NCI-H226 (cell line): ENCODE results near the gene LRTM1.

Source experiments
- DNase-seq: peaks from one replicate; pipeline ENCODE4 v3.0.0-alpha.2; 2015

LRTM1 gene

GRCh38 chr3:54939557-54940300, 11.9 kb upstream of the LRTM1 start:
- peak; percentile 66 for DNase-seq

GRCh38 chr3:54936561-54936960, 8.7 kb upstream of the LRTM1 start:
- no peak for DNase-seq

- no peak for DNase-seq
Observed at GRCh38 chr3:54935869-54936268, 8.0 kb upstream of the LRTM1 start.

GRCh38 chr3:54932606-54933005, 4.7 kb upstream of the LRTM1 start:
- no peak for DNase-seq

GRCh38 chr3:54931182-54931581, 3.3 kb upstream of the LRTM1 start:
- no peak for DNase-seq

- no peak for DNase-seq
Observed at GRCh38 chr3:54918516-54918915, 9.3 kb downstream of the LRTM1 start.

- peak; percentile 72 for DNase-seq
Observed at GRCh38 chr3:54917862-54918261, 10.0 kb downstream of the LRTM1 start.

- DNase-seq: peak; percentile 25
Observed at GRCh38 chr3:54917174-54917573, 10.7 kb downstream of the LRTM1 start.

- DNase-seq: no peak
Observed at GRCh38 chr3:54916732-54917131, 11.1 kb downstream of the LRTM1 start.

GRCh38 chr3:54915976-54916375, 11.9 kb downstream of the LRTM1 start:
- DNase-seq: no peak

- DNase-seq: no peak
Observed at GRCh38 chr3:54915181-54915580, 12.7 kb downstream of the LRTM1 start.

- no peak for DNase-seq
Observed at GRCh38 chr3:54914180-54914579, 13.7 kb downstream of the LRTM1 start.

- no peak for DNase-seq
Observed at GRCh38 chr3:54909191-54909590, 18.7 kb downstream of the LRTM1 start.

- no peak for DNase-seq
Observed at GRCh38 chr3:54906763-54907162, 21.1 kb downstream of the LRTM1 start.

GRCh38 chr3:54905920-54906319, 21.9 kb downstream of the LRTM1 start:
- no peak for DNase-seq

- DNase-seq: peak; percentile 50
Observed at GRCh38 chr3:54905261-54905888, 22.5 kb downstream of the LRTM1 start.

- no peak for DNase-seq
Observed at GRCh38 chr3:54901906-54902685, 25.8 kb downstream of the LRTM1 start.

- DNase-seq: no peak
Observed at GRCh38 chr3:54900838-54901591, 26.8 kb downstream of the LRTM1 start.

- no peak for DNase-seq
Observed at GRCh38 chr3:54899273-54899672, 28.6 kb downstream of the LRTM1 start.

- peak; percentile 20 for DNase-seq
Observed at GRCh38 chr3:54897028-54897711, 30.7 kb downstream of the LRTM1 start.

GRCh38 chr3:54895613-54896012, 32.2 kb downstream of the LRTM1 start:
- no peak for DNase-seq

- DNase-seq: no peak
Observed at GRCh38 chr3:54892168-54892567, 35.7 kb downstream of the LRTM1 start.

GRCh38 chr3:54891540-54891897, 36.3 kb downstream of the LRTM1 start:
- peak; percentile 98 for DNase-seq
